ENCODE data around the gene SEL1L. TPM values are rescaled to one million over a fixed set of nuclear protein-coding genes. Genes with fewer than 3 reads are reported as not detected.

Gene SEL1L
- total RNA-seq, 2 donors from 2014 or later = 42.2 to 81.4 TPM

GRCh38 chr14:81529391-81529790, 4.3 kb downstream of the SEL1L start:
- TF ChIP-seq POLR2AphosphoS5 (IDR thresholded peaks at IDR 0.05) (no peak), POLR2A (IDR thresholded peaks at IDR 0.05) (no peak)
- TF ChIP-seq, protein P1, sequence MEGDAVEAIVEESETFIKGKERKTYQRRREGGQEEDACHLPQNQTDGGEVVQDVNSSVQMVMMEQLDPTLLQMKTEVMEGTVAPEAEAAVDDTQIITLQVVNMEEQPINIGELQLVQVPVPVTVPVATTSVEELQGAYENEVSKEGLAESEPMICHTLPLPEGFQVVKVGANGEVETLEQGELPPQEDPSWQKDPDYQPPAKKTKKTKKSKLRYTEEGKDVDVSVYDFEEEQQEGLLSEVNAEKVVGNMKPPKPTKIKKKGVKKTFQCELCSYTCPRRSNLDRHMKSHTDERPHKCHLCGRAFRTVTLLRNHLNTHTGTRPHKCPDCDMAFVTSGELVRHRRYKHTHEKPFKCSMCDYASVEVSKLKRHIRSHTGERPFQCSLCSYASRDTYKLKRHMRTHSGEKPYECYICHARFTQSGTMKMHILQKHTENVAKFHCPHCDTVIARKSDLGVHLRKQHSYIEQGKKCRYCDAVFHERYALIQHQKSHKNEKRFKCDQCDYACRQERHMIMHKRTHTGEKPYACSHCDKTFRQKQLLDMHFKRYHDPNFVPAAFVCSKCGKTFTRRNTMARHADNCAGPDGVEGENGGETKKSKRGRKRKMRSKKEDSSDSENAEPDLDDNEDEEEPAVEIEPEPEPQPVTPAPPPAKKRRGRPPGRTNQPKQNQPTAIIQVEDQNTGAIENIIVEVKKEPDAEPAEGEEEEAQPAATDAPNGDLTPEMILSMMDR (IDR thresholded peaks at IDR 0.05) = no peak
- DNase-seq (ENCODE audit: low spot score) = no peak
- Histone ChIP-seq H3K27ac (no peak overlapping the region), H3K27me3 (replicated peaks; ENCODE audit: insufficient read depth) (no peaks in the 10 kb centered on the region), H3K4me1 (replicated peaks) (peaks cover 4% of the 10 kb centered on the region), H3K4me3 (no peak overlapping the region), H3K9me3 (no peaks in the 10 kb centered on the region), H3K36me3 (no peaks in the 10 kb centered on the region)
- WGBS = 61% methylated on average over 2 of the region's 2 CpGs
- intact Hi-C loops (cut with DNase I) = no loop called here

GRCh38 chr14:81525129-81525528, 8.5 kb downstream of the SEL1L start:
- TF ChIP-seq POLR2A (IDR thresholded peaks at IDR 0.05) (no peak), POLR2AphosphoS5 (IDR thresholded peaks at IDR 0.05) (no peak)
- TF ChIP-seq, protein P1 (IDR thresholded peaks at IDR 0.05) = no peak
- H3K4me3 ChIP-seq = no peak overlapping the region
- H3K36me3 ChIP-seq = no peaks in the 10 kb centered on the region
- H3K4me1 ChIP-seq (replicated peaks) = no peaks in the 10 kb centered on the region
- no peak overlapping the region for H3K27ac ChIP-seq
- intact Hi-C loops (cut with DNase I) = no loop called here
- H3K9me3 ChIP-seq = no peaks in the 10 kb centered on the region
- DNase-seq (ENCODE audit: low spot score) = no peak
- 83% methylated on average over 1 of the region's 1 CpG for WGBS
- no peaks in the 10 kb centered on the region for H3K27me3 ChIP-seq (replicated peaks; ENCODE audit: insufficient read depth)

- Histone ChIP-seq H3K4me1 (replicated peaks) (no peaks in the 10 kb centered on the region), H3K9me3 (no peaks in the 10 kb centered on the region), H3K27me3 (replicated peaks; ENCODE audit: insufficient read depth) (no peaks in the 10 kb centered on the region), H3K36me3 (no peaks in the 10 kb centered on the region), H3K4me3 (no peak overlapping the region), H3K27ac (no peak overlapping the region)
- TF ChIP-seq, protein P1 (IDR thresholded peaks at IDR 0.05) = no peak
- TF ChIP-seq POLR2AphosphoS5 (IDR thresholded peaks at IDR 0.05) = no peak
- TF ChIP-seq POLR2A (IDR thresholded peaks at IDR 0.05) = no peak
- intact Hi-C loops (cut with DNase I) = no loop called here
- no peak for DNase-seq (ENCODE audit: low spot score)
- WGBS = 89% methylated on average over 2 of the region's 2 CpGs
Observed at GRCh38 chr14:81523616-81524015, 10.0 kb downstream of the SEL1L start.

DNA sequence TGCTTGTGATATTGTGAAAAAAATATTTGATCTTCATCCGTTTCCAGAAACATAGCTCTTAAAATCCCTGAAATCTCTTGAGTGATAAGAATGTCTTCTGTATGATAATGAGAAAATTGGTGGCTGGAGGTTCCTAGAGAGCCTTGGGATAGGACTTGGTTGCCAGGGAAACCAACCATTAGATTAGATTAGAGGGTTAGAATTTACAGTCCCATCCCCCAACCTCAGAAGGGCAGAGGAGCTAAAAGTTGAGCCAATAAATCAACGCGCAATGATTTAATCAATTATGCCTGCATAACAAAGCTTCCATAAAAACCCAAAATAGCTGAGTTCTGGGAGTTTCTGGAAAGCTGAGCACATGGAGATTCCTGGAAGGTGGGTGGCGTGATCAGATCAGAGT, 10.6 kb downstream of the SEL1L start:
- Histone ChIP-seq H3K27ac (no peak overlapping the region), H3K36me3 (no peaks in the 10 kb centered on the region), H3K4me1 (replicated peaks) (no peaks in the 10 kb centered on the region), H3K9me3 (no peaks in the 10 kb centered on the region), H3K4me3 (no peak overlapping the region), H3K27me3 (replicated peaks; ENCODE audit: insufficient read depth) (no peaks in the 10 kb centered on the region)
- TF ChIP-seq POLR2AphosphoS5 (IDR thresholded peaks at IDR 0.05) = no peak
- TF ChIP-seq, protein P1 (IDR thresholded peaks at IDR 0.05) = no peak
- TF ChIP-seq POLR2A (IDR thresholded peaks at IDR 0.05) = no peak
- no peak for DNase-seq (ENCODE audit: low spot score)
- intact Hi-C loops (cut with DNase I) = no loop called here
- 96% methylated on average over 4 of the region's 4 CpGs for WGBS

DNA sequence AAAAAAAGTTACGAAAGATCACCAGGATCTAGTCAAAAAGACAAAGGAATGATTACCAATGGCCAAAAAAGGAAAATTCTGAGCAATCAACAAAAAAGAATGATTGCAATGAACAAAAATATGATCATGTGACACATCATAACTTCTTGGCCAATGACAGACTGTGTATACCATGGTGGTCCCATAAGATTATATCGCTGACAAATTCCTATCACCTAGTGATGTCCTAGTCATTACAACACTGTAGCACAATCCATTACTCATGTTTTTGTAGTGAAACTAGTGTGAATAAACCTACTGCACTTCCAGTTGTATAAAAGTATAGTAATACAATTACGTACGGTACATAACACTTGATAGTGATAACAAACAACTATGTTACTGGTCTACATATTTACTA, 12.3 kb downstream of the SEL1L start:
- Histone ChIP-seq H3K36me3 (no peaks in the 10 kb centered on the region), H3K4me1 (replicated peaks) (peaks cover 11% of the 10 kb centered on the region), H3K27ac (no peak overlapping the region), H3K27me3 (replicated peaks; ENCODE audit: insufficient read depth) (no peaks in the 10 kb centered on the region), H3K4me3 (no peak overlapping the region), H3K9me3 (no peaks in the 10 kb centered on the region)
- DNase-seq (ENCODE audit: low spot score) = no peak
- WGBS = 96% methylated on average over 4 of the region's 4 CpGs
- intact Hi-C loops (cut with DNase I) = no loop called here
- TF ChIP-seq POLR2AphosphoS5 (IDR thresholded peaks at IDR 0.05) = no peak
- TF ChIP-seq, protein P1 (IDR thresholded peaks at IDR 0.05) = no peak
- TF ChIP-seq POLR2A (IDR thresholded peaks at IDR 0.05) = no peak
